MCF 10A (cell line): ENCODE results near the gene FGA. TPM values are rescaled to one million over a fixed set of nuclear protein-coding genes. Genes with fewer than 3 reads are reported as not detected.

ENCODE experiments used
- BruUV-seq: library from RNA; stranded (reverse); fragments of 400-500 nt; replicated peaks from 2 replicates; lab custom pipeline; 2021; lab: Mats Ljungman, UMichigan
- CTCF ChIA-PET: fragments of 300-600 bp; sonication (Branson Sonifier 250); formaldehyde crosslinking; extraction: SDS; loops from one replicate; lab custom pipeline; 2021; ENCODE audit warnings: antibody characterized with exemption, inconsistent platforms; lab: Yijun Ruan, JAX
- POLR2A ChIA-PET: fragments of 300-600, 350-650 bp; sonication (Branson Sonifier 250); formaldehyde crosslinking; extraction: SDS; loops from one replicate; lab custom pipeline; 2020; ENCODE audit warnings: antibody characterized with exemption, inconsistent platforms; lab: Yijun Ruan, JAX
- DNase-seq: peaks from one replicate; pipeline ENCODE4 v3.0.0-alpha.2; 2018; ENCODE audit not compliant: unreplicated experiment
- H3K27ac Mint-ChIP-seq: one replicate; pipeline ENCODE4 v1.8.0; 2022; ENCODE audit warnings: mild to moderate bottlenecking, low read depth, mixed read lengths; ENCODE audit not compliant: unreplicated experiment
- H3K27me3 Mint-ChIP-seq: one replicate; pipeline ENCODE4 v1.8.0; 2022; ENCODE audit warnings: mixed read lengths; ENCODE audit not compliant: insufficient read depth, unreplicated experiment
- H3K36me3 Mint-ChIP-seq: one replicate; pipeline ENCODE4 v1.8.0; 2022; ENCODE audit warnings: mild to moderate bottlenecking, moderate library complexity, mixed read lengths; ENCODE audit not compliant: insufficient read depth, unreplicated experiment
- H3K4me1 Mint-ChIP-seq: one replicate; pipeline ENCODE4 v1.8.0; 2022; ENCODE audit warnings: mixed read lengths; ENCODE audit not compliant: insufficient read depth, unreplicated experiment
- H3K4me3 Mint-ChIP-seq: one replicate; pipeline ENCODE4 v1.8.0; 2022; ENCODE audit warnings: mild to moderate bottlenecking, moderate library complexity, mixed read lengths; ENCODE audit not compliant: unreplicated experiment
- H3K9me3 Mint-ChIP-seq: one replicate; pipeline ENCODE4 v1.8.0; 2022; ENCODE audit warnings: mixed read lengths; ENCODE audit not compliant: unreplicated experiment
- CTCF ChIP-seq: fragments of 200-600 bp; IDR thresholded peaks from one replicate; pipeline ENCODE4 v1.8.0; 2022; ENCODE audit warnings: antibody characterized with exemption, mild to moderate bottlenecking; ENCODE audit not compliant: unreplicated experiment
- intact Hi-C: fragments of 100-400 bp; cut with micrococcal nuclease; formaldehyde crosslinking; loops from 2 replicates; pipeline ENCODE4 v1.14.1; 2022
- total RNA-seq: library from RNA; stranded (reverse); gene quantifications from 2 replicates; pipeline ENCODE4 v1.2.3, GENCODE V29; 2022

FGA gene
- total RNA-seq, 1 experiment from 2014 or later, result not detected

- peaks cover 7% of the 10 kb centered on the region for H3K36me3 Mint-ChIP-seq
- H3K27me3 Mint-ChIP-seq, result no peaks in the 10 kb centered on the region
- BruUV-seq, result no TSS peak
- POLR2A ChIA-PET, result interaction anchor here (1.1 to 2.5 kb wide), 4 partner anchors 9 to 72 kb away, joined by 3 to 10 read pairs (median 7); partner anchors contain the start of gene PLRG1
- TF ChIP-seq CTCF, result peak; percentile 52
- no peak overlapping the region for H3K4me3 Mint-ChIP-seq
- no peaks in the 10 kb centered on the region for H3K9me3 Mint-ChIP-seq
- CTCF ChIA-PET, result interaction anchor here (0.6 to 23.4 kb wide), 26 partner anchors 9 to 541 kb away, joined by 3 to 935 read pairs (median 4); partner anchors contain the start of genes FGA, FGB, FGG and PLRG1
- H3K4me1 Mint-ChIP-seq, result no peaks in the 10 kb centered on the region
- intact Hi-C loops, result loop anchor here (1.0 to 10.0 kb wide), 4 partner anchors 63 to 288 kb away; no protein-coding TSS in a partner anchor
- DNase-seq, result peak; percentile 67
- no peak overlapping the region for H3K27ac Mint-ChIP-seq
Observed at GRCh38 chr4:154622598-154622997, 32.1 kb upstream of the FGA start.

DNA sequence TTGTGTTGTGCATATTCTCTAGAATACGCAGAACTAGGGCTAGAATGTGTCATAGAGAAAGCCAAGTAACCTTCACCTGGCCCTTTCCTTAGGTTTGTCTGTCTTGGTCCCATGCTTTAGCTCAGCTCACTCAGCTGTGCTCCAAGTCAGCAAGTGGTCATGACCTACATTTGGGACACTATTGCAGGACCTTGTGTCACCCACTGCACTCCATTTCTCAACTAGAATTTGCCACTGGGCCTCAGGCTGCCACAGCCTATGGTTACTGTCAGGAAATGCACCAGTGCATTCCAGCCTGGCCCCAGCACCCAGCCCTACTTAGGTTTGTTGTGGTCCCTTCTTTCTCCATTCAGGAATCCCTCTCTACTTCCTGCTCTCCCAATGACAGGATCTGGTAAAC is 29.6 kb upstream of the FGA start:
- no peaks in the 10 kb centered on the region for H3K9me3 Mint-ChIP-seq
- no peak overlapping the region for H3K4me3 Mint-ChIP-seq
- TF ChIP-seq CTCF, result no peak
- H3K4me1 Mint-ChIP-seq, result no peaks in the 10 kb centered on the region
- no peak overlapping the region for H3K27ac Mint-ChIP-seq
- no peaks in the 10 kb centered on the region for H3K36me3 Mint-ChIP-seq
- H3K27me3 Mint-ChIP-seq, result no peaks in the 10 kb centered on the region
- no peak for DNase-seq
- intact Hi-C loops, result loop anchor here (5.0 to 10.0 kb wide), 2 partner anchors 223 to 285 kb away; no protein-coding TSS in a partner anchor
- CTCF ChIA-PET, result interaction anchor here (0.7 to 23.4 kb wide), 11 partner anchors 10 to 67 kb away, joined by 3 to 935 read pairs (median 26); partner anchors contain the start of genes FGA, FGB and PLRG1
- POLR2A ChIA-PET, result interaction anchor here (3.4 kb wide), 1 partner anchor 69 kb away, joined by 29 read pairs; the partner anchor contains the start of gene PLRG1
- BruUV-seq, result no TSS peak

DNA sequence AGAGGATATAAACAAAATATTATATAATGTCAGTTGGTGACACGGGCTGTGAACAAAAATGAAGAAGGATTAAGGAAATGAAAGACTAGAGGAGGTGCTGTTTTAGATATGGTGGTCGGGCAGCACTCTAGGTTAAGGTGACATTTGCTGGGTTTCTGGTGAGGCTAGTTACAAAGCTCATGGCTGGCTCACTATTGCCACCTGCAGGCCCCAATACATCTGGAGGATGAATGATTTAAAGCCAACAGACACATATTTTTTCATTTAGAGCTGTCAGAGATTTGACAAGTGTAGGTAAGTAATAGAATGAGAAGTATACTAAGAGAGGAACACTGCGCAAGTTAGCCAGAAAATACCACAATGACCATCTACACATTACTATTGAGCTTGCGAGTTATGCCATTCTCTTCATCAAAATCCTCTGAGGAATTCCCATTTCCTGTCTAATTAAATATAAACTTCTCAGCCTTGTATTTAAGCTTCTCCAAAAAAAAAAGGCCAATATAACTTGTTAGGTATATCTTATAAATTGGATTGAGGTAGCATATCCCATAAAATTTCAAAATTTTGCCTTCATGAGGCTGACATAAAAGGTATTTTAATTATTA is 28.3 kb upstream of the FGA start:
- Mint-ChIP-seq H3K27ac (no peak overlapping the region), H3K27me3 (no peaks in the 10 kb centered on the region), H3K36me3 (no peaks in the 10 kb centered on the region), H3K4me3 (no peak overlapping the region), H3K9me3 (no peaks in the 10 kb centered on the region), H3K4me1 (no peaks in the 10 kb centered on the region)
- BruUV-seq, result no TSS peak
- TF ChIP-seq CTCF, result peak; percentile 76
- CTCF ChIA-PET, result interaction anchor here (0.6 to 23.4 kb wide), 27 partner anchors 6 to 740 kb away, joined by 3 to 935 read pairs (median 7); partner anchors contain the start of genes FGA, FGB and PLRG1
- DNase-seq, result peak; percentile 77
- POLR2A ChIA-PET, result interaction anchor here (0.7 to 3.4 kb wide), 5 partner anchors 12 to 68 kb away, joined by 3 to 29 read pairs (median 4); partner anchors contain the start of gene PLRG1
- intact Hi-C loops, result loop anchor here (1.0 kb wide), 1 partner anchor 60 kb away; no protein-coding TSS in a partner anchor

- ChIA-PET CTCF (interaction anchor here (1.0 to 23.4 kb wide), 17 partner anchors 7 to 163 kb away, joined by 3 to 935 read pairs (median 20); partner anchors contain the start of genes FGA, FGB and PLRG1), POLR2A (interaction anchor here (1.6 to 3.4 kb wide), 2 partner anchors 58 to 67 kb away, joined by 10 to 29 read pairs; partner anchors contain the start of gene PLRG1)
- no peak for TF ChIP-seq CTCF
- H3K4me3 Mint-ChIP-seq, result no peak overlapping the region
- H3K27me3 Mint-ChIP-seq, result no peaks in the 10 kb centered on the region
- no peaks in the 10 kb centered on the region for H3K9me3 Mint-ChIP-seq
- no peak overlapping the region for H3K27ac Mint-ChIP-seq
- intact Hi-C loops, result loop anchor here (1.0 kb wide), 1 partner anchor 59 kb away; no protein-coding TSS in a partner anchor
- H3K36me3 Mint-ChIP-seq, result no peaks in the 10 kb centered on the region
- H3K4me1 Mint-ChIP-seq, result no peaks in the 10 kb centered on the region
- no TSS peak for BruUV-seq
- DNase-seq, result no peak
Observed at GRCh38 chr4:154617820-154618317, 27.3 kb upstream of the FGA start.
